Endometrium (tissue), 2 donors: ENCODE results near the gene SEC16A.
"Not testable (repeated sequence)": the region's sequence is repeated elsewhere in the genome, so short reads cannot be mapped to it uniquely, and the experiment has no call there.

Source experiments
- FAIRE-seq: peaks from 2 replicates; lab custom pipeline; 2012; peaks lifted over from hg19 to GRCh38; lab: Jason Lieb, UNC
- donor health status: control.
- donor health status: control.

SEC16A gene

DNA sequence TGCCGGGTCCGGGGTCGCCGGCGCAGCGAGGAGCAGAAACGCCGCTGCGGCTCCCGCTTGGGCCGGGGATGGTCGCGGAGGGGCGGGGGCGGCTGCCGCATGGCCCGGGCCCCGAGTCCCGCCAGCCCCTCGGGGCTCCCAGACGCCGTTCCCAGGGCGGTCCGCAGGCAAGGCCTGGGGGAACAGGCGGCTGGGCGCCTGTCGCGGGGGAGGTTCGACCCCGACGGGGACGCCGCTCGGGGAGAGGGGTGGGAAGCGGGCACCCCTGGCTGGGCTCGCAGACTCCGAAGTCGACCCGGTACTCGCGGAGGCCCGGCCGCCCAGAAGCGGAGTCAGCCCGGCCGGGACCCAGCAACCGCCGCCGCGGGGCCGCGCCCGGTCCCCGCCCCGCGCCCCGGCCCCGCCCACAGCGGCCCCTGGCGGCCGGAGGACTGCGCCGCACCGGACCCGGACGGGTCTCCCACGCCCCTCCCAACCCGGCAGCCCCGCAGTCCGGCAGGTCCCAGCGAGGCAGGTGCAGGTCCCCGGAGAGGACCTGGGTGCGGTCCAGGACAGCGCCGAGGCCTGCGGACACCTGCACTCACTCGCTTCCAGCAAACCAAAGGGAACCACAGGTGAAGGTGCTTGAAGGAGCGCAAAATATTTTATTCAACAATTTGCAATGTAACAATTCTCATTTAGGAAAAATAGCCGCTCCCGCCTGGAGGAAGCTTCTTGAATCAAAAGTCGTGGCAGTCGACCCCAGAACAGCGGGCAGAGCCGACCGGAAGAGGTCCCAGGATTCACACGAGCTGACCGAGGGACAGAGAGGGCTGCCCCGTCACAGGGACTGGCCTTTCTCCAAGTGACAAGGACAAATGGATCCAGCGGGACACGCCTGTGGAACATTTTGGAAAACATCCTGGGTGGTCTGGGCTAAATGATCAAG, 43.1 kb downstream of the SEC16A start, which contains the start of gene INPP5E:
Gene INPP5E, minus strand, starts transcription at position 365 of the 928 bp plus-strand sequence. CDS start 426 bp downstream, outside the sequence.
- no peak for FAIRE-seq

DNA sequence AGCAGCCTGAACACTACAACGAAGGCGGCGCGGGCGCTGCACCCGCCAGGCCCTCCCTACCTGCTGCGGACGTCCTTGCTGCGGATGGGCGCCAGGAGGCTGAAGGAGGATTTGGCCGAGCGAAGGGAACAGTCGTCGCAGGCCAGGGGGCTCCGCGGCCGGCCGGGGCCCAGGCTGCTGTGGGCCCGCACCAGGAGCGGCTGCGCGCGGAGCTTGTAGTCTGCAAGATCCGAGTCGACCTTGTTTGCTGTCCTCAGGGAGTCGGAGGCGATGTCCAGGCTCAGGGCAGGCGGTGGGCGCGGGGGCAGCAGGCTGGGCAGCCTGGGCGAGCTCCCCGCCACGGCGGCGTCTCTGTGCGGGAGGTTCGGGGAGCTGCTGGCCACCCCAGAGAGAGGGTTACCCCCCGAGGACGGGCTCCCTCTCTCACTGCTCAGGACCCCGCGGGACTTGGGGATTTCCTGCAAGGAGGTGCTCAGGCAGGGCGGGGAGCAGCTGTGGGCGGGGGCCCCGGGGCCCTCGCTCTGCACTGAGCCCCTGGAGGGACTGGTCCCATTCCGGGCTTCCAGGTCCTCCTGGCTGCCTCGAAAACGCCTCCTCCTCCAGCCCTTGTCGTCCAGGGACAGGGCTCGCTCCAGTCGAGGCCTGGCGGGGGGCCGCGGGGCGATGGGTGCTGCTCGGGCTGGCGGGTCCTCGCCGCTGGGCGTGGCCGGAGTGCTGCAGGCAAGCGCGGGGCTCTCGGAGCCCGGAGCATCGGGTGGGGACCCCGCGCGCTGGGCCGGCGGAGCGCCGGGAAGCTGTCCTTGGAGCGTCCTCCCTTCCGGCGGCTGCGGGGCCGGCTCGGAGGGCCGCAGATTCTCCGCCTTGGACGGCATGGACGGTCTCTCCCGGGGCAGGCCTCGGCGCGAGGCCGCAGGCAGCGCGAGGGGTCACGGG, 44.0 kb downstream of the SEC16A start:
- no peak for FAIRE-seq

DNA sequence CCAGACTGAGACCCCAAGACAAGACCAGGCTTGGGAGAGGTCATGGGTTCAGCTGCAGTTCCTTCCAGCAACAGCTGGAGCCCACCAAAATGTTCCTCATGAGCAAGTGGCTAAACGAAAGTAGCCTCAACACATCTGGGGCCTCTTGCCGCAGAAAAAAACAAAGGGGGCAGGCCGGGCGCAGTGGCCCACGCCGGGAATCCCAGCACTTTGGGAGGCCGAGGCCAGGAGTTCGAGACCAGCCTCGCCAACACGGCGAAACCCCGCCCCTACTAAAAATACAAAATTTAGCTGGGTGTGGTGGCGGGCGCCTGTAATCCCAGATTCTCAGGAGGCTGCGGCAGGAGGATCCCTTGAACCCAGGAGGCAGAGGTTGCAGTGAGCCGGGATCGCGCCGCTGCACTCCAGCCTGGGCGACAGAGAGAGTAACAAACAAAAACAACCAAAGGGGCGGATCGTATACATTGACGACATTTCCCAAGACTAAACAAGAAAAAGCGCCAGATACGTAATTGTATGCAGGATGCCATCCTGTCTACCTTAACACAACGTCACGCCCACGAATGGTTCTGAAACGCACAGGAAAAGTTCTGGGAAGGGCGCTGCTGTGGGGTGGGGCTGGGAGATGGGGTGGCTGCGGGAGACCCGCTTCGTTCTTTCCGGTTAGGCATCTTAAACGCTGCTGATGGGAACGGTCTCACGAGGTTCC, 44.8 kb downstream of the SEC16A start:
- FAIRE-seq, result no peak

DNA sequence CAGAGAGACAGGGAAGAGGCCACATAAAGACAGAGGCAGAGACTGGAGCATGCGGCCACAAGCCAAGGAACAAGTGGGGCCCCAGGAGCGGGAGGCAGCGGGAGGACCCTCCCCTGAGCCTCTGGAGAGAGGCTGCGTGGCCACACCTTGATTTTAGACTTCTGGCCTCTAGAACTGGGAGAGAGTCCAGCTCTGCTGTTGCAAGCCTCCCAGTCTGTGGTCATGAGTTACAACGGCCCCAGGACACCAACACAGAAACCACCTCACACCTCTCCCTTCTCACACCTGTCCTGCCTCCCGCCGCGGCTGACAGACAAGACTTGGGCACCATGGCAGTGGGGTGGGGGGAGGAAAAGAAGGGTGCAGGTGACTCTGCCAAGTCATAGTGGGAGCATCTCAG, 45.4 kb downstream of the SEC16A start:
- no peak for FAIRE-seq

DNA sequence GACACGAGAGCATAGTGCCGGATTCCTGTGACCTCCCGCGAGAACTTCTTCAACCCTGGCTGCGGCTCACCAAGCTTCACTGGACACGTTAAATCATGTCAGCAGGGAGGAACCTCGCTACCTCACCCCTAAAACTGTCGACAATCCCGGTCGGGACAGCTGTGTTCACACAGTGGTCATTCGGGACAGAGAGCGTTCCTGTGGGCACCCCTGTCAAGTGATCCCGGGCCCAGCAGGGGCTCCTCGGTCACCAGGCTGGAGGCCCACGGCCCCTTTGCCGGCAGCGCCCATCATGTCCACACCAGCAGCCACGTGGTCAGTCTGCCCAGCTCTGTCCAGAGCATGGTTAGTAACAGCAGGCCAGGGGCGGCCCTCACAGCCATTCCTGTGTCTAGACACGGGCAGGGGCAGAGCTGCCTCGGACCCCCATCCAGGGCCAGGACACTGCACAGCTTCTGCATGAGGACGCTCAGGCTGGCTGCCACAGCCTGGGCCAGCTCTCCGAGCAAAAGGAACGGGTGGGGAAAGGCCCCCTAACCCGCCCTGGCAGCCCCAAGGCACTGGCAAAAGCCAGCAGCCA, 46.7 kb downstream of the SEC16A start:
- FAIRE-seq, result no peak

DNA sequence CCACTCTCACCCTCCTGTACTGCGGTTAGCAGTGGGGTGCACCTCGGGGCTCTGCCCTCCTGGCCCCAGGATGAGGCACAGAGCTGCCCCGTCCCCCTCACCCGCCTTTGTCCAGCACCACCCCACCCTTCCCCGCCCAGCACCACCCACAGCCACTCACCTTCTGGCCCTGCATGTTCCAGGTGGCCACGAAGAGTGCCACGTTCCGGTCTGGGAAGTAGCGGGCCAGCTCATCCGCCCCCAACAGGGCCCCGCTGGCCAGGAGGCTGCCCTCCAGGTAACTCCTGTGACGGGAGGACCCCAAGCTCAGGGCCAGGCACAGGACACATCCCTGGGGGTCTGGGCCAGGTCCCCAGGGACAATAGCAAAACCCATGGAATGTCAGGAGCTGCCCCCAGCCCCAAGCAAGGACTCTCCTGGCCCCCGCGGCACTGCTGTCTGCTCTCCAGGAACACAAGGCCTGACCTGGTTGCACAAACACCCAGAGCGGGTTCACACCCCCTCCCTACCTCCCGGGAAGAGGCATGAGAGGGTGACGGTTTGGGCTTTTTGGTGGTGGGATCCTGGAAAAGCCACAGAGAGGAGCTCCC, 48.2 kb downstream of the SEC16A start:
- FAIRE-seq, result no peak

DNA sequence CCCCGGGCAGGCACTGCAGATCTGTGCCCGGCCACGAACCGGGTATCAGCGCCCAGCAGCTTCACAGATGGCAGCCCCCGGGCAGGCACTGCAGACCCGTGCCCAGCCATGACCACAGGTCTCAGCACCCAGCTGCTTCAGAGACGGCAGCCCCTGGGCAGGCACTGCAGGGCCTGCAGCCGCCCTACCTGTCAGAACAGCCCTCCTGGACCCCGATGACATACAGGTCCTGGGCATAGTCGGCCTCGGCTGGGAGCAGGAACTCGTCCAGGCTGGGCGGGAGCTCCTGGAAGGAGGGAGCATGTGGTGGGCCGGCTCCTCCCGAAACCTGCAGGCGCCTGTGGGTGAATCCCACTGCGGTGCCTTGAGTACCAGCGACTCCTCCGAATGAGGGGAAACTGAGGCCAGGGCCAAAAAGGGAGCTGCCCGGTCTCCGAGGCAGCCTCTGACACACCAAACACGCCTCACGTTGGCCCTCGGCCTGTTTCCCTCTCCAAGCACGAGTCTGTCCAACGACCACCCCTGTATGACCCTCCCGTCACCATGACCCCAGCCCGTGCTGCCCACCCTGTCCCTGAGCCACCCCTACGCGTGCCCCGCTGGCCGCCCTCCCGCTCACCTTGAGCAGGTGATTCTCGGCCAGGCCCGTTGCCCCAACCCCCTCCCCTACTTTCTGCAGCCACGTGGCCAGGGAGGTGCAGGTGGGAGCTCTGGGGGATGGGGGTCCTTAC, 48.8 kb downstream of the SEC16A start:
- no peak for FAIRE-seq

DNA sequence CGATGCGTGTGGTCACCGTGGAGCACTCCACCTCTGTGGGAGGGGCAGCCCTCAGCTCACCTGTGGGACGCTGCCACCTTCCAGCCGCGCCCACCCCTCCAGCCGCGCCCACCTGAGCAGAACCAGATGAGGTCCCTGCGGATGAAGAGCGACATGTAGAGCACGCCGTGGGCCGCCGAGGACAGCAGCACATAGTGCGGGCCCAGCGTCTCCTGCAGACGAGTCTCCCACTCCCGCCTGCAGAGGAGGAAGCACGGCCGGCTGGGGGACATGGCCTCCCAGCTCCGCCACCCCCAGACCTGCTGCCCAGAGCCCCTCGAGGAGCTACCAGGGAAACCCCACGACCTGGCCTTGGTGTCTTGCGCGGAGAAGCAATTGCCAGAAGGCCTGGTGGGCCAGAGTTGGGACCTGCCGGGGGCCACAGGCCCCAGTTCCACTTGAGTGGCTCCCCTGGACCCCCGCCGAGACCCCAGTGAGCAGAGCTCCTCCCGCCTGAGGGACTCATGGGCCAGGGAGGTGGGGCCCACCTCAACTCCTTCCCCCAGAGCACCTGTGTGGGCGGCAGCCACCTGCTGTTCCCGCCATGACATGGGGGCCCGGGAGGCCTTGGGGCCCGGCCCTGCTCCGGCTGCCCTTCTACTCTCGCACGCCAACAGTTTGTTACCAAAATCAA, 49.7 kb downstream of the SEC16A start:
- no peak for FAIRE-seq

DNA sequence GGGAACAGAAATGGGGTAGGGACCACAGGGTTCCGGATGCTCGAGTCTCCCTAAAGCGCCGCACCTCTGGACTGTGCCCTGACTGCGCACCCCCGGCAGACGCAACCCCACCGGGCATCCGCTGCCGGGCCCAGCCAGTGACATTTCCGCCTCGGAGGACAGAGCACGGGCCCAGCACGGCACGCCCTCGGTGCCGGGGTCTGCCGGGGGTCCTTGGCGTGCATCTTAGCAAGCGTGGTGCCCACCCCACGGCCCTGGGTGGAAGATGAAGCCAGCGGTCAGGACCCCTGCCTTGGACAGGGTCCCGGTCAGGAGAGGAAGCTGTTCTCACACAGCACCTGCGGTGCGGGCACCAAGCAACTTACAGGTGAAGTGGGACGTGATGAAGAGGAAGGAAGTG, 50.2 kb downstream of the SEC16A start:
- no peak for FAIRE-seq

DNA sequence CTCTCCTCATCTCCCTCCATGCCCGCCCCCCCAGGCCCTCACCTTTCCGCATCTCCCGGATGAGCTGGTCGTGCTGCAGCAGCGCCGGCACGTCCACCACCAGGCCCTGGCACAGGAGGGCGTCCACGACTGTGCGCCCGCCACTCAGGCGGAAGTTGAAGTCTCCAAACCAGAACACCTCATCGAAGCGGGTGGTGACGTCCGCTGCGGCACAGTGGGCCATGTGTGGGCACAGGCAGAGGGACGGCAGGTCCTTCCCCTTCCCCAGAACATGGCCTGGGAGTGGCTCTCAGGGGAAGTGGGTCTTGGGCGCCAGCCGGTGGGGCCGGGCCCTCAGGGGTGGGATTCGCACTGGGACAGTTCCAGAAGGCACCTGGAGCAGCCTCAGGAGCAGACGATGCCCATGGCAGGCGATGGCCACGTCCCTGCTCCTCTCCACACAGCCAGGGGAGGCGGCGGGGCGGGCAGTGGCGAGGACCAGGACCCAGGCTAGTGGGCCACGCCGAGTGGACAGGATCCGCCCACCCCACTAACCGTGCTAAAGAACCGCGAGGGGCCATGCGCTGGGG, 51.0 kb downstream of the SEC16A start:
- FAIRE-seq, result no peak

DNA sequence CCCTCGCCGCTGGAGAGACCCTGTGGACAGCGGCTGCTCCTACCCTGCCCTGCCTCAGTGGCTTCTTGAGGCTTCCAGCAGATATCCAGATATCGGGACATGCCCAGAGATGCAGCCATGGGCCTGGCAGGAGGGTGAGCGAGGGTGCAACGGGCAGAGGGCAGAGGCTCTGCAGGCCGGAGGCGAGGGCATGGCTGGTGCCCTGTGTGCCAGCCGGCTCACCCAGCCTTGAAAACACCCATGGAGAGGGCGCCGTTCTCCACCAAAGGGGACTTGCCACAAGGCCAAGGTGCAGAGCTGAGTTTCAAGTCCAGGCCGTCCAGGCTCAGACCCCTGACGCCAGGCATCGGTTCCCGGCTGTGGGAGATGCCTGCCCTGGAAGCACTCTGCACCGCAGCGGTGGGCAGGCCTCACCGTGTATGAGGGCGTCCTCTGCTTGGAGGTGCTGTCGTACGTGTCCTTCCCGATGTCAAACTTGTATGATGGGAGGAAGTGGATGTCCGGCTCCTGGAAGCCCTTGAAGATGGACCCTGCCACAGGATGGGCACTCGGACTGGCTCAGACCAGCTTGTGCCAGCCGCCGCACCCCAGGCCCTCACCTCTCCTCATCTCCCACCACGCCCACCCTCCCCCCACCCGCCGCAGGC, 52.1 kb downstream of the SEC16A start:
- no peak for FAIRE-seq

DNA sequence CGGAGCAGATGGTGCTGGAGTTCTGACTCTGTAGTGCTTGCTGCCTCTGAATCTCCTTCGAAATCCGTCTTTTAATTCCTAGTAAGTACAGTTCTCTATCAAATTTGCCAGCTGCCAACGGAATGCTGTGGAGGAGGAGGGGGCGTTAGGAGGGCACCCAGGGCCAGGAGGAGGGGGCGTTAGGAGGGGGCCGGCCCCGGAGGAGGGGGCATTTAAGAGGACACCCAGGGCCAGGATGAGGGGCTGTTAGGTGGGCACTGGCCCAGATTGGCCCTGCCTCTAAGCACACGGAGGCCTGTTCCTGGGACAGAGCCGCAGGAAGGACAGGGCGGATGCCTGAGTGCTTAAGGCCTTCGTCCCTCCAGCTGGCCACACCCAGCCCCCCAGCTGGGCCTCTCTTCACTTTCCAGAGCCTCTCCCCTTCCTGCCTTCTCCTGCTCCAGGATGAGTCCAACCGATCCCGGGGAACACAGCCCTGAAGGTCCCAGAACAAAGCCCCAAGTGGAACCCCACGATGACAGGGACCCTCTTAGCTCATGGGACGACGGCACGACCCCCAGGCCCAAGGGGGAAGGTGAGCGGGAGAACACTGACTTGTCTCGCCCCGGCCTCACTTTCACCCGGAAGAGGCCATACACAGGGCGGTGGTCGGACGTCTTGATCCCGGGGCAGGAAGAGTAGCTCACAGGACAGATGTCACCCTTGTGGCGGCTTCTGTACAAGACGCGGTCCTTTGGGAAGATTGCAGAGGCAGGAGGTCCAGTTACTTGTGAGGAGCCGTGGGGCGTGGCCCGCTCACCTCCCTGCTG, 53.0 kb downstream of the SEC16A start:
- no peak for FAIRE-seq

DNA sequence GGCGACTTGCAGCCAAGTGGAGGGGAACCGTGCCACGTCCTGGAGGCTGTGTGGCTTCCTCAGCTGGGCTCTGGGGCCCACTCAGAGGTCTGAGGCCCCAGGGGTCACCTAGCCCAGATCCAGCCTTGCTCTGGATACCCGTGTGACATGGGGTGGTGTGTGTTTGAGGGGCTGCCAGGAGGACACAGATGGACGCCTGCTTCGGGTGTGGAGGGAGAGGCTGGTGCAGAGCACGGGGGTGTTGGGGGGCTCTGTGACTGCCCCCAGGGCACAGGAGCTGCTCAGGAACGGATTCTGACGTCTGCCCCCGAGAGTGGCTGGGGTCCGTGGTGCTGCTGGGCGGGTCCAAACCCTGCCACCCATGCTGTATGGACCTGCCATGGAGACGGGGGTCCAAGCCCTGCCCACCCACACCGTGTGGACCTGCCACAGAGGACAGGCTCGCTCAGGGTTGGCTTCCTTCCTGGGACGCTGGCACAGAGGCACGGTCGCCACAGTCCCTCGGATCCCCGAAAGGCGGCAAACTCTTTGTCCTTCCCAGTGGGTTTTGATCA, 53.7 kb downstream of the SEC16A start:
- no peak for FAIRE-seq

DNA sequence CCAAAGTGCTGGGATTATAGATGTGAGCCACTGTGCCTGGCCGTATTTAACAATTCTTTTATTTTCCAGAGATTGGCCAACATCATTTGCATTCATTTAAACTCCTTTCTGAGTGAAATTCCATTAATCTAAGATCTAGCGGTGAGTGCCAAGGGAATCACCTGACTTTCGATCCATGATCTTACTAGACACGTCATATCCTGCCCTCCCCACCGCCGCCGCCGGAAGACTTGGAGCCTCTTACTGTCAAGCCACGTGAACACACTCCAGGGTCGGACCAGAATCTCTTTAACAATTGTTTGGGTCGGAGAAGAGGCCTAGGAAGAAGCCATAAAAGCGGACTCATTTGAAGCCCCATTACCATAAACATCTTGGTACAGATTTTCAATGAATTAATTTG, 56.1 kb downstream of the SEC16A start:
- no peak for FAIRE-seq

DNA sequence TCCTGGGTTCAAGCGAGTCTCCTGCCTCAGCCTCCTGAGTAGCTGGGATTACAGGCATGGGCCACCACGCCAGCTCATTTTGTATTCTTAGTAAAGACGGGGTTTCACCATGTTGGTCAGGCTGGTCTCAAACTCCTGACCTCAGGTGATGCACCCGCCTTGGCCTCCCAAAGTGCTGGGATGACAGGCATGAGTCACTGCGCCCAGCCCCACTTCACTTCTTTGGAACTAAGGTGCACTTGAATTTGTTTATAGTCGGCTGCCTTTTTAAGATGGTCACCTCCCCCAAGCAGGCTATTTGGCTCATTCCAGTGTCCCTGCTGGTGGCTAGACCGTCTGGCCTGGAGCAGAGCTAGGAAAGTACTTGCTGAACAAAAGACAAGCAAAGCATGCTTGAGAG, 57.5 kb downstream of the SEC16A start:
- not testable (repeated sequence) for FAIRE-seq

DNA sequence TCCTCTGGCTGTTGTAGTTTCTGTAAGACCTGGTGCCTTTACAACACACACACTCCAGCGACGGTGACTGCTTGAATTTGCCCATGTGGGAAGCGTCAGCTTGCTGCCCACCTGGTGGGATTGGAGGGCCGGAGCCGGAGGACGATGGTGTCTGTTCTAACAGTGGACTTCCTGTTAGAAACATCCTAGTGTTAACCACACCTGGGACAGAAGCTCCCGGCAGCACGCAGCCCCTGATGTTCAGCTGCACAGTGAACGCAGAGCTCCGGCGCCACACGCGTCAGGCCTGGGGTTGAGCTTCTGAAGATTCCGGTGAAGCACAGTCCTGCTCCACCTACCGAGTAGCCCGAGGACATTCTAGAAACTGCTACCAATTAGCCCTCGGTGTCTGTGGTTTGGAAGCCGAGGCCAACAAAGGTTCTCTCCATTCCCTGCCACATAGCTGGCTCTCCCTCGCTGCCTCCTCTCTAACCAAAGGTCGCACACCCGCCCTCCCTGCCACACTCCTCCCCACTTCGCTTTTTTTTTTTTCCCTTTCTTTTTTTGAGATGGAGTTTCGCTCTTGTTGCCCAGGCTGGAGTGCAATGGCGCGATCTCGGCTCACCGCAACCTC, 58.0 kb downstream of the SEC16A start:
- no peak for FAIRE-seq

DNA sequence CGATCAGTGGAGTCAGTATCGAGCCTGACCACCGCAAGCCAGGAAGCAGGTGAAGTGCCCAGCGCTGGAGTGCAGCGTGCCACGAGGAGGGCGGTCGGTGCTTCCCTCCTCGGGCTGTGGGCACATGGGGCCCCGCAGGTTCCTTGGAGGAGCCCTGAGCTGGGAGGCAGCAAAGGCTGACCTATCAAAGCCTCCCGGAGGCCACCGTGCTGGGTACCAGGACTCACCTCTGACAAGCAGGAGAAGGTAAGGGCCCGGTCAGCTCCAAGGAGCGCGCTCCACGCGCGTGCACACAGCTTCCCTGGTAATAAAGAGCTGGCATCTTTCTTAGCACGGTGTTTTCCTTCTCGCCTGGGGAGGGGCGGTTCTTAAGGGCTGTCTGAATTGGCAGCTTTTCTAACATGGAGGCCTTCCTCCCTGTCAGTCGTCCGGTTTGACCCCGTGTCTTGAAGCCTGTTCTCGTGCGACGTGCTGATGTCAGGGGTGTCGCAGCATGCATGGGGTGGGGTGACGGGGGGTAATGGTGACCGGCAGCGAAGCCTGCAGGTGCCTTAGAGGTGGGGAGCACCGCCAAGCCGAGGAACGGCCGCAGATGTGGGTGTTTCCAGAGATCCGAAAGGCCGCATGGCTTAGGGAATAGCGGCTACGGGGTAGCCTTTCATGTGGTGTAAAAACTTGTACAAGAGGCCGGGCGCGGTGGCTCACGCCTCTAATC, 59.3 kb downstream of the SEC16A start:
- no peak for FAIRE-seq
